Measurements from ENCODE around the gene ACTR8. TPM values are rescaled to one million over a fixed set of nuclear protein-coding genes. Genes with fewer than 3 reads are reported as not detected.

Gene ACTR8
- total RNA-seq, 1 experiment from 2014 or later: 21.2 TPM

DNA sequence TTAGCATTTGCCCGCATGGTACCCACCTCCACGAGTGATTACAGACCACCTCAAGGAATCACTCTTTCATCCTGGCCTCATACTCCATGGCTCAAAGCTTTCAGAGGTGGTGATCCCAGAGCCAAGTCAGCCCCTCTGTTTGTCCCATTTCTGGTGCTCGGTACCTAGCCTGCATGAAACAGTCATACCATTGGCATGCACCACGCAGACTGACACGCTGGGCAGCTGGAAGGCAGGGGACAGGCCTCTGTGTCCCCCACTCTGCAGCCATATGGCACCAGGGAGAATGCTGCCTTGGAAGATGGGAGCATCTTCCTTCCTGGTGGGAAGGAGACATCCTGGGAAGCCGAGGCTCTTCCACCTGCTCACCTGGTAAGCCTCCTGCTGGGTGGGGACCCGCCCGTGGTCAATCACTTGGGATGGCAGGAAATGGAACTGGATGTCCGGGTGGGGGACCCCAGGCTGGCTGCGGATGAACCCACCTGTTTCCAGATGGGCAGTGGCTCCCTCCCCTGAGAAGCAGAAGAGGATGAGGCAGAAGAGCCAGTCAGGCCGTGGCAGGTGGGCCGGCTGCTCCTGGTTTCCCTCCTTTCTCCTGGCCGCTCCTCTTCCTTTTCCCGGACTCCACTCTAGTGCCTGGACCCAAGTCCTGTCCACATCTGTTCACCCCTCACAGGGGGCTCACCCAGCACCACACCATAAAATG is 62.6 kb downstream of the ACTR8 start:
- peaks cover 7% of the 10 kb centered on the region for H3K36me3 ChIP-seq (replicated peaks; ENCODE audit: control insufficient read depth, insufficient read depth, low read length)
- no peaks in the 10 kb centered on the region for H3K27me3 ChIP-seq (ENCODE audit: control insufficient read depth, insufficient read depth, low read length)
- no peak for DNase-seq
- H3K4me3 ChIP-seq (ENCODE audit: insufficient read depth, low read depth, low read length): no peak overlapping the region

DNA sequence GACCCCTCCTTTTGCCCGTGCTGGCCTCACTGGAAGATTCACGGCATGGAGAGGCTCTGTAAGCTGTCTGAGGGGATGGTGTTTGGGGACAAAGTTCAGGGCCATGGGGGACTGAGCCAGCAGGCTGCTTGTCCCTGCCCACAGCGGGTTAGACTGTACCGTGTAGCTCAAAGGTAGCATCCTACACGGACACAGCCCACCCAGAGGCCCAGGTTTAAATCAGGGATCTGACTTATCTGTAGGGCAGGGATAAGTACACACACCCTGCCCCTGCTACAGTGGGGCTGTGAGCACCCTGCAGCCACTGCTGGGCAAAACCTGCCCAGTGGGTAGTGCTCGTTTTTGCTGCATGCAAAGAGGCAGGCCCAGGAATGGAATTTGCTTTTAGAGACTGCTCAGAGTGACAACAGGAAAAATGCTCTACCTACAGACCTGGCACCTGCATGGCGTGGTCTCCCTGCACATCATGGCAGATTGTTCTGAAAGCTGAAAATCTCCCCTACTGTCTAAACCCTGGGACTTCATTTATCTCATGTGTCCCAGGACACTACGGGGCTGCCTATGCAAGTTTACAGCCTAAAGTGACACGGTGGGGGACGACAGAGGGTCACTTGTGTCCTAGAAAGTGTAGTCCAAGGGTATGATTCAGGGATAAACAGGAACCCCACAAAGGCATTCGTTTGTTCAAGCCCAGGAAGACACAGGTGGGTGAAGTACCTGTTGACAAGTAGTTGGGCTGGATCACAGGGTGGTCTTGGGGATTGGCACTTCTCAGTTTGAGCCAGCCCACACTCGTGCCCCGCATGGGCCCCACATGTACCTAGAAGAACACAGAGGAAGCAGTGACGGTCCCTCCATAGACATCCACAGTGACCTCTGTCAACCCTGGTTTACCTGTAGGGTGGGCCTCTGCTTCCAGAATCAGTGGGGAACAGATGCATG is 63.5 kb downstream of the ACTR8 start:
- H3K27me3 ChIP-seq (ENCODE audit: control insufficient read depth, insufficient read depth, low read length): no peaks in the 10 kb centered on the region
- H3K36me3 ChIP-seq (replicated peaks; ENCODE audit: control insufficient read depth, insufficient read depth, low read length): peaks cover 7% of the 10 kb centered on the region
- no peak overlapping the region for H3K4me3 ChIP-seq (ENCODE audit: insufficient read depth, low read depth, low read length)
- no peak for DNase-seq

DNA sequence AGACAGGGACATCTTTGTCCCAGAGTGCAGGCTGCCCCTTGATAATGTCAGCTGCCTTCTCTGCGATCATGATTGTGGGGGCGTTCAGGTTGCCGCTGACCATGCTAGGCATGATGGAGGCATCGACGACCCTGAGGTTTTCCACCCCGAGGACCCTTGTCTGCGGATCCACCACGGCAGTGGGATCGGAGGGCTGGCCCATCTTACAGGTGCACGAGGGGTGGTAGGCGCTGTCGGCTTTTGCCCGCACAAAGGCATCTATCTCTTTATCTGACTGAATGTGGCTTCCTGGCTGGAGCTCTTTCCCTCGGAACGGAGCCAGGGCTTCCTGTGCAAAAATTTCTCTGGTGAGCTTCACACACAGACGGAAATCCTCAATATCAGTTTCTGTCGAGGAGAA is 64.1 kb downstream of the ACTR8 start:
- H3K27me3 ChIP-seq (ENCODE audit: control insufficient read depth, insufficient read depth, low read length): no peaks in the 10 kb centered on the region
- H3K36me3 ChIP-seq (replicated peaks; ENCODE audit: control insufficient read depth, insufficient read depth, low read length): peaks cover 7% of the 10 kb centered on the region
- H3K4me3 ChIP-seq (ENCODE audit: insufficient read depth, low read depth, low read length): no peak overlapping the region
- DNase-seq: no peak

- DNase-seq: no peak
- peaks cover 7% of the 10 kb centered on the region for H3K36me3 ChIP-seq (replicated peaks; ENCODE audit: control insufficient read depth, insufficient read depth, low read length)
- H3K4me3 ChIP-seq (ENCODE audit: insufficient read depth, low read depth, low read length): no peak overlapping the region
- no peaks in the 10 kb centered on the region for H3K27me3 ChIP-seq (ENCODE audit: control insufficient read depth, insufficient read depth, low read length)
Observed at GRCh38 chr3:53817211-53817610, 64.7 kb downstream of the ACTR8 start.

Other genes starting within 250 kb of the ACTR8 start
- 8.8 and 11.7 TPM in 2 replicates for gene CHDH, start 35.7 kb downstream of the ACTR8 start, total RNA-seq (2014; rRNA removed; shearing (Covaris generic))
- 7.2 and 8.9 TPM in 2 replicates for gene IL17RB, start 35.6 kb downstream of the ACTR8 start, total RNA-seq (2014; rRNA removed; shearing (Covaris generic))
- gene SELENOK, start 9.7 kb upstream of the ACTR8 start, total RNA-seq (2014; rRNA removed; shearing (Covaris generic)): 44.1 and 52.6 TPM in 2 replicates
- 1.6 TPM in 2 replicates for gene CACNA2D3, start 240.4 kb upstream of the ACTR8 start, total RNA-seq (2014; rRNA removed; shearing (Covaris generic))